NCI-H2107 treated with DMSO at 0.1 percent for 48 hours (cell line): ENCODE measurements around the gene NPY4R.
"Not testable (repeated sequence)": the region's sequence is repeated elsewhere in the genome, so short reads cannot be mapped to it uniquely, and the experiment has no call there.

Experiments
- DNase-seq: peaks from one replicate; lab custom pipeline; 2025; ENCODE audit not compliant: unreplicated experiment; lab: John Stamatoyannopoulos, UW

NPY4R gene

GRCh38 chr10:46457071-46457470, 8.7 kb downstream of the NPY4R start:
- DNase-seq, result not testable (repeated sequence)

- DNase-seq, result not testable (repeated sequence)
Observed at GRCh38 chr10:46455992-46456391, 9.8 kb downstream of the NPY4R start.

GRCh38 chr10:46451365-46451764, 14.4 kb downstream of the NPY4R start:
- not testable (repeated sequence) for DNase-seq

GRCh38 chr10:46450829-46451228, 14.9 kb downstream of the NPY4R start:
- DNase-seq, result not testable (repeated sequence)

- DNase-seq, result not testable (repeated sequence)
Observed at GRCh38 chr10:46447439-46447838, 18.3 kb downstream of the NPY4R start.

GRCh38 chr10:46445389-46446122, 20.2 kb downstream of the NPY4R start:
- not testable (repeated sequence) for DNase-seq

DNA sequence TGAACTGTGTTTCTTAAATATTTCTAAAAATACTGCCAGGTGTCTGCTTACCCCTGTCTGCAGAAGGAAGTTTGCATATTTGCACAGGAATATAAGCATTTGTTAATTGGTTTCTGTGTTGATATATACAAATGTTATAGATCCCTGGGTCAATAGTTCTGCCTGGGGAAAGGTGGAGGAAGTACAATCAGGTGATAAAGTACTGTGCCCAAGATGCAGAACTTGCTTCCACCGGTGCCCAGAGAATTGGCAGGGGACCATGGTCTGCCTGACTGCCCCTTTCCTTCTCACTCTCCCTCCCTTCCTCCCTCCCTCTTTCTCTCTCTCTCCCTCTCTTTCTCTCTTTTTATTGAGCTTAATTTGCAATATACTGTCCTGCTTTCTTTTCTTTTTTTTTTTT, 22.3 kb downstream of the NPY4R start:
- DNase-seq, result not testable (repeated sequence)

GRCh38 chr10:46442706-46443275, 23.0 kb downstream of the NPY4R start:
- DNase-seq, result not testable (repeated sequence)

GRCh38 chr10:46441837-46442278, 23.9 kb downstream of the NPY4R start:
- not testable (repeated sequence) for DNase-seq

- DNase-seq, result not testable (repeated sequence)
Observed at GRCh38 chr10:46440942-46441341, 24.8 kb downstream of the NPY4R start.

DNA sequence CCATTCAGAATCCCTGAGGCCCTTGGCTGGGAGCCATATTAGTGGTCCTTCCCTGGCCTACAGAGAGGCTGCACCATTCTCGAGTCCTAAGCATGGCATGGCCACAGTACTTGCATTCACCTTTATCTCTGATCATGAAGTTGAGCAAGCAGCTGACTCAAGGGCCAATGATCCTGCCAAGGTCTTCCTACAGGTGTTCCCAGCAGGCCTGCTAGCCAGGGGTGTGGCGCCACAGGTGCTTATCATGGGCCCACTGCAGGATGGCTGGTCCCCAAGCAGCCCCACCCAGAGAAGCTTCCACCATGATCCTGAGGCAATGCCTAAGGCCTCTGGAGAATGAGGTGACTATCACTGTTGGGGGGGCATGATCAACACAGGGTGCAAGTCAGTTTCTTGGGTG, 42.2 kb downstream of the NPY4R start:
- not testable (repeated sequence) for DNase-seq

DNA sequence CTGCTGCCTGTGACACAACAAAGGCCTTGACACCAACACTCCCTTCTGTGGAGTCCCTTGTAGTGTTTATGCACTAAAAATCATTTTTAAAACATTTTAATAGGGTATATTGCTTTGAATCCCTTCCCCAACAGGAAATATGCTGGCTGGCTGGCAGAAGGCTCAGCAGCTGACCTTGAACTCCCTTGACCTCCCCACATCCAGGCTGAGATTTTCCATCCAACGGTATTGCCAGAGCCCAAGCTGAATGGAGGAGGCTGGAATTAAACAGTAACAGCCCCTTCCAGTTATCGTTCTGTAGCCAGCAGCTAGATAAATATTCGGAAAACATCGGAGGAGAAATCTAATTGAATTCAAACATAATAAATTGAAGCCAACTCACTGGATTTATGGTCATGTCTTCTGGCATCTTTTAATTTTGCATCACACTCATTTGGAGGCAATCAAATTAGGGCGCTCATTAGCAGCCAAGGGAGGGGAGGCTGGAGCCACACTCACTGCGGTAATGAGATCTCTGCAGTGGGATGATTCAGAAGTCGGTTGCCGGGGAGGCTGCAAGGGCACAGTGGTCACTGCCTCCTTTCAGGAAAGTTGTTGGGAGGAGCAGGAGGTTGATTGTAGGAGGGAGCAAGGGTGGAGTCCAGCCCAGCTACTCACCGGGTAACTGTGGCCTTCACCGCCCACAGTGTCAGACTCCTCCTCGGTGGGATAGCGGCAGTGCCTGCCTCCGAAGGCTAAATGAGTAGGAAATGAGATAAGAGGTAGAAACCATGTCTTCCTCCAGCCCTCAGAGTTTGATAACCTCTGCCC, 46.0 kb downstream of the NPY4R start:
- not testable (repeated sequence) for DNase-seq

- not testable (repeated sequence) for DNase-seq
Observed at GRCh38 chr10:46418283-46418682, 47.5 kb downstream of the NPY4R start.

GRCh38 chr10:46415291-46415690, 50.5 kb downstream of the NPY4R start:
- not testable (repeated sequence) for DNase-seq

DNA sequence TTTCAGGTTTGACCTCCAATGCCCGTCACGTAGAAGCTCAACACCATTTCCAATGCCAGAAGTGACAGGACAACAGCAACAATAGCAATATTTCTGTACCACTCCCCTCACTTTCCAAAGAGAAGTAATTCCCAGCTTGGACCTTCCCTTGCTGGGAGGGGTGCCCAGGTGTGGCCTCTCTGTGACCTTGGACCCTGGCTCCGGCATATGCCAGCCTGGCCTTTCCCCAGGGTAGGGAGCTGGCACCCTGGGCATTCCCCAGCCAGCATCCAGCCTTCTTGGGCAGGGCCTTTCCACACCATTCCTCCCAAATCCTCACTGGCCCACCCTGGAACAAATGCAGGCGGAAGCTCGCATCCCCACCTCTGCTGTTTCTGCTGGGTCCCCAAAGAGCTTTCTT, 53.1 kb downstream of the NPY4R start:
- not testable (repeated sequence) for DNase-seq

DNA sequence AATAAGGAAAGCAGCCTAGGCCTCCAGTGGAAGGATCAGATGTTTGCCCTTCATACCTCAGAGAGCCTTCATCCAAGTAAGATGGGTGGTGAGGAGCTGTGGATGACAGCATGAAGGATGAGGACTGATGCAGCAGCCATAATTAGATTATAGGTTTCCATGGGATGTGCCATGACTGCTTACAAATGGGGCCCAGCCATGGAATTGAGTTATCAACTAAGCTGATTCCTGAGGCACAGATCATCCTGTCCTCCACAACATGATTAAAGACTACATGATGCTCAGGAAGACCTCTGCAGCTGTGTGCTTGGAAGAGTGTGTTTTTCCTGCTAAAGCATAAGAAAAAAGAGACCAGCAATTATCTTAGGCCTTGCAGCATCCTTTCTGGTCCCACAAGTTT, 54.6 kb downstream of the NPY4R start:
- not testable (repeated sequence) for DNase-seq
